Aorta (tissue), 5 donors: ENCODE measurements around the gene GALR3. TPM values are rescaled to one million over a fixed set of nuclear protein-coding genes. Genes with fewer than 3 reads are reported as not detected.

ENCODE experiments used
- ATAC-seq: fragments of 200-7000 bp; cut with Tn5 transposase; one replicate; pipeline ENCODE4 v1.9.1; 2022; ENCODE audit warnings: moderate library complexity; ENCODE audit not compliant: low FRiP score
- DNase-seq, 2 donors: peaks; one replicate each; pipeline ENCODE4 v3.0.0-alpha.2; 2020
- H3K27ac ChIP-seq, 2 donors: one replicate each; pipeline ENCODE4 v1.5.1; 2013; ENCODE audit warnings: low read length in 2 of 2, mild to moderate bottlenecking in 2 of 2, moderate library complexity in 2 of 2, control low read depth in 1 of 2, inconsistent platforms in 1 of 2, low read depth in 1 of 2
- H3K27me3 ChIP-seq, 2 donors: one replicate each; pipeline ENCODE4 v1.6.1; 2013; ENCODE audit warnings: control low read depth in 1 of 2, low read length in 1 of 2, mild to moderate bottlenecking in 1 of 2, moderate library complexity in 1 of 2; ENCODE audit not compliant: insufficient read depth in 2 of 2, control insufficient read depth in 1 of 2
- H3K36me3 ChIP-seq, 2 donors: one replicate each; pipeline ENCODE4 v1.6.1; 2013; ENCODE audit warnings: control low read depth in 1 of 2, low read length in 1 of 2, mild to moderate bottlenecking in 1 of 2; ENCODE audit not compliant: insufficient read depth in 2 of 2, control insufficient read depth in 1 of 2
- H3K4me1 ChIP-seq, 2 donors: one replicate each; pipeline ENCODE4 v1.6.1; 2013; ENCODE audit warnings: low read length in 2 of 2, control low read depth in 1 of 2, mild to moderate bottlenecking in 1 of 2, moderate library complexity in 1 of 2; ENCODE audit not compliant: insufficient read depth in 2 of 2, control insufficient read depth in 1 of 2
- H3K4me3 ChIP-seq, 2 donors: one replicate each; pipeline ENCODE4 v1.5.1; 2013; ENCODE audit warnings: low read length in 2 of 2, control low read depth in 1 of 2, mild to moderate bottlenecking in 1 of 2
- H3K9me3 ChIP-seq: one replicate; pipeline ENCODE4 v1.6.1; 2013; ENCODE audit warnings: mild to moderate bottlenecking, low read length; ENCODE audit not compliant: control insufficient read depth
- WGBS, 2 donors: extraction: QIAGEN DNeasy Blood & Tissue Kit; methylation state at CpG; one replicate each; pipeline ENCODE4 v1.1.7; 2013; 5-methylcytosine and 5-hydroxymethylcytosine counted together
- intact Hi-C, 2 donors: fragments of 100-400 bp; cut with DNase I; formaldehyde crosslinking; loops; one replicate each; pipeline versions ENCODE4 v1.14.2 to v1.15.0; 2022
- polyA plus RNA-seq, 2 donors: library from polyadenylated mRNA; stranded (reverse); fragments of 200-250 nt; gene quantifications; one replicate each; pipeline ENCODE4 v1.2.3, GENCODE V29; 2013
- total RNA-seq, 2 donors: library from RNA; stranded (reverse); fragmentation: NEBNext Ultra II Directional; extraction: Animal tissue kit (Norgen Biotek cat#: 25700); gene quantifications; one replicate each; pipeline ENCODE4 v1.2.1, GENCODE V29; 2021
- donor health status: healthy with polysubstance abuse.
- donor health status: Bipolar disorder and iron deficiency.
- donor health status: DM: no; HTN: no; CAD: no.
- donor health status: DM: no; HTN: no; CAD: no.
- donor health status: DM: yes; HTN: yes; CAD: no.

The GALR3 gene
- total and polyA plus RNA-seq, 4 donors, result 0.28 TPM; not detected in 3

GRCh38 chr22:37848587-37849088 is 25.5 kb downstream of the GALR3 start:
- intact Hi-C loops, result no loop called here
- ATAC-seq (no peak), DNase-seq (no peak)
- Histone ChIP-seq H3K9me3 (no peaks in the 10 kb centered on the region), H3K27ac (peak overlapping the region in 1 of 2 donors; percentile 75), H3K4me1 (no peaks in the 10 kb centered on the region), H3K27me3 (no peaks in the 10 kb centered on the region), H3K4me3 (peak overlapping the region; percentile 60 to 68), H3K36me3 (peaks cover 0 to 8% of the 10 kb centered on the region in 2 donors)
- 27 to 32% methylated on average over 27 of the region's 27 CpGs for WGBS, 2 donors

GRCh38 chr22:37849089-37849751 is 26.0 kb downstream of the GALR3 start, which contains the start of gene EIF3L:
Gene EIF3L (plus strand): TSS chr22:37849419. CDS start chr22:37849450, 31 bp downstream.
- DNase-seq (peak; percentile 94 to 97), ATAC-seq (peak; percentile 95)
- intact Hi-C loops, result no loop called here
- Histone ChIP-seq H3K4me1 (no peaks in the 10 kb centered on the region), H3K9me3 (no peaks in the 10 kb centered on the region), H3K27ac (peak within 1 kb of the TSS in 1 of 2 donors; percentile 75), H3K27me3 (no peaks in the 10 kb centered on the region), H3K4me3 (peak within 1 kb of the TSS; percentile 60 to 68), H3K36me3 (peaks cover 0 to 10% of the 10 kb centered on the region in 2 donors)
- WGBS, 2 donors, result 0 to 1% methylated on average over 49 of the region's 49 CpGs

DNA sequence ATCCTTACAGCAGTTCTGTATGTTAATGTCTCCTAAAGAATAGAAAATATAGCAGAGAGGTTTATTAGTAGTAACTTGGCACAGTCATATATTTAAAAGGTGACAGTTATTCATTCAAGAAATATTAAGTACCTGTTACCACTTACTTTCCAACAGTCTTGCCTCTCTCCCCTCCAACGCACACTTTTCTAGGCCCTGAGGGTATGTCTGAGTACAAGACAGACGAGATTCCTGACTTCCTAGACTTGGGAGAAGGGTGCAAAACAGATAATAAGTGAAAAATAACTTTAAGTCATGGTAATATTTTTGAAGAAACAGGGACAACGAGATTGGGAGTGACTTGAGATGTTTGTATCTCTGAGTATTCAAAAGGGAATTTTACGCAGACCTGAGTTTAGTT is 27.6 kb downstream of the GALR3 start:
- H3K36me3 ChIP-seq, result peaks cover 0 to 10% of the 10 kb centered on the region in 2 donors
- ATAC-seq (no peak), DNase-seq (no peak)
- no peaks in the 10 kb centered on the region for H3K27me3 ChIP-seq
- H3K4me3 ChIP-seq, result no peak overlapping the region
- 81 to 84% methylated on average over 4 of the region's 4 CpGs for WGBS, 2 donors
- peaks cover 0 to 3% of the 10 kb centered on the region in 2 donors for H3K4me1 ChIP-seq
- no peak overlapping the region for H3K27ac ChIP-seq
- no peaks in the 10 kb centered on the region for H3K9me3 ChIP-seq
- intact Hi-C loops, result no loop called here

GRCh38 chr22:37852418-37852817 is 29.2 kb downstream of the GALR3 start:
- no peak for ATAC-seq
- H3K27ac ChIP-seq, result no peak overlapping the region
- 78 to 84% methylated on average over 5 of the region's 5 CpGs for WGBS, 2 donors
- H3K27me3 ChIP-seq, result no peaks in the 10 kb centered on the region
- H3K36me3 ChIP-seq, result peaks cover 0 to 10% of the 10 kb centered on the region in 2 donors
- intact Hi-C loops, result no loop called here
- no peaks in the 10 kb centered on the region for H3K9me3 ChIP-seq
- no peak for DNase-seq
- peaks cover 0 to 3% of the 10 kb centered on the region in 2 donors for H3K4me1 ChIP-seq
- no peak overlapping the region for H3K4me3 ChIP-seq

DNA sequence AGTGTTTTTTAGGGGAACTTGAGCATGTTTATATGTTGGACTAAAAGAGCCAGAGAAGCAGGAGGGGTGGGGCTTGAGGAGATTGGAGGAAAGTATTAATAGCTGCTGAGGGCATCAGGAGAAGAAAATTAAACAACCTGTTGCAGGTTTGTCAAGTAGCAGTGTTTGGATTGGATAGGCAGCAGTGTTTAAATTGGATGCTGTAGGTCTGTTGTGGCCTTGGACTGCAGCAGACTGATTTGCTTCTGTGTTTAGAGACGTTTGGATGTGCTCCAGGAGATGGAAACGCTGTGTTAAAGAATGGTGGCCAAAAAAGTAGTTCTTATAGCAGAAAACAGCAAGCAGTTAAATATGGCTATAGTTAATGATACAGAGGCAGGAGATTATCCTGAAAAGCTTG is 31.8 kb downstream of the GALR3 start:
- no peaks in the 10 kb centered on the region for H3K9me3 ChIP-seq
- 10 to 11% methylated on average over 2 of the region's 2 CpGs for WGBS, 2 donors
- peaks cover 0 to 3% of the 10 kb centered on the region in 2 donors for H3K4me1 ChIP-seq
- H3K4me3 ChIP-seq, result no peak overlapping the region
- H3K27me3 ChIP-seq, result no peaks in the 10 kb centered on the region
- H3K27ac ChIP-seq, result no peak overlapping the region
- DNase-seq (no peak), ATAC-seq (no peak)
- peaks cover 2 to 10% of the 10 kb centered on the region in 2 donors for H3K36me3 ChIP-seq
- intact Hi-C loops, result no loop called here

GRCh38 chr22:37855462-37855861 is 32.3 kb downstream of the GALR3 start:
- intact Hi-C loops, result no loop called here
- Histone ChIP-seq H3K27me3 (no peaks in the 10 kb centered on the region), H3K4me1 (peaks cover 0 to 3% of the 10 kb centered on the region in 2 donors), H3K9me3 (no peaks in the 10 kb centered on the region), H3K36me3 (peaks cover 2 to 10% of the 10 kb centered on the region in 2 donors), H3K4me3 (no peak overlapping the region), H3K27ac (no peak overlapping the region)
- ATAC-seq (no peak), DNase-seq (no peak)
- 93% methylated on average over 2 of the region's 2 CpGs for WGBS, 2 donors

- no peaks in the 10 kb centered on the region for H3K9me3 ChIP-seq
- intact Hi-C loops, result no loop called here
- H3K4me3 ChIP-seq, result no peak overlapping the region
- H3K27ac ChIP-seq, result no peak overlapping the region
- DNase-seq, result no peak
- peaks cover 7 to 12% of the 10 kb centered on the region in 2 donors for H3K36me3 ChIP-seq
- WGBS, 2 donors, result 54 to 59% methylated on average over 7 of the region's 7 CpGs
- no peaks in the 10 kb centered on the region for H3K27me3 ChIP-seq
- ATAC-seq, result no peak
- H3K4me1 ChIP-seq, result no peaks in the 10 kb centered on the region
Observed at GRCh38 chr22:37860796-37861421, 37.7 kb downstream of the GALR3 start.

DNA sequence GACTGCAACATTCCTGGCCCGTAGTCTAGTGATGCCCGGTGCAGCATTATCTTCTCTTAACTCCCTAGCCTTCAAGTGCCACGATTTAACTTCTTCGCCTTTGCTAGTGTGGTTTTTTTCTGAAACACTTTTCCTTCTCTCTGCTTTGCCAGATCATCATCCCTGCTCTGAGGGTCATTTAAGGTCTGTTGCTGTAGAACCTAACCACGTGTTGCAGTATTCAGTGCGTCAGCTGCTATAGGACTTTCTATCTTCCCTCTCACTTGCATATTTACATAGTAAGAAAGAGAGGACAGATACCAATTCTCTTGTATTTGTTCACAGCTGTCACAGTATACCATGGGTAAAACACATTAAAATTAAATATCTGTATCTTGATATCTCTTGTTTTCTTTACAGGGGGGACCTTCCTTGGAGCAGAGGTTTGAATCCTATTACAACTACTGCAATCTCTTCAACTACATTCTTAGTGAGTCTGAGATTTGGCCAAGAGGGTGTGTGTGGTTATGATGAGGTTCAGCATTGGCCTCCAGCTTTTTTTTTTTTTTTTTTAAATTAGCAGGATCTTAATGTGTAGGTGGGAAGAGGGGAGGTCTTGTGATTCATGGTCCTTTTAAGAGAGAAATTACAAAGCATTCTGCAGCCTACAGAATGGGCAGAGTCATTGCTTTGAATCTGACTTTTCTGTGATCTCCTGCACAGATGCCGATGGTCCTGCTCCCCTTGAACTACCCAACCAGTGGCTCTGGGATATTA is 39.6 kb downstream of the GALR3 start:
- Histone ChIP-seq H3K4me1 (no peaks in the 10 kb centered on the region), H3K27me3 (no peaks in the 10 kb centered on the region), H3K36me3 (peaks cover 7 to 12% of the 10 kb centered on the region in 2 donors), H3K4me3 (no peak overlapping the region), H3K27ac (no peak overlapping the region), H3K9me3 (no peaks in the 10 kb centered on the region)
- WGBS, 2 donors, result 81 to 82% methylated on average over 7 of the region's 7 CpGs
- intact Hi-C loops, result loop anchor here (2.0 kb wide), 2 partner anchors 44 to 46 kb away; no protein-coding TSS in a partner anchor
- ATAC-seq, result no peak
- no peak for DNase-seq
